ENCODE data around the gene KMT2D. TPM values are rescaled to one million over a fixed set of nuclear protein-coding genes. Genes with fewer than 3 reads are reported as not detected.

The KMT2D gene, protein sequence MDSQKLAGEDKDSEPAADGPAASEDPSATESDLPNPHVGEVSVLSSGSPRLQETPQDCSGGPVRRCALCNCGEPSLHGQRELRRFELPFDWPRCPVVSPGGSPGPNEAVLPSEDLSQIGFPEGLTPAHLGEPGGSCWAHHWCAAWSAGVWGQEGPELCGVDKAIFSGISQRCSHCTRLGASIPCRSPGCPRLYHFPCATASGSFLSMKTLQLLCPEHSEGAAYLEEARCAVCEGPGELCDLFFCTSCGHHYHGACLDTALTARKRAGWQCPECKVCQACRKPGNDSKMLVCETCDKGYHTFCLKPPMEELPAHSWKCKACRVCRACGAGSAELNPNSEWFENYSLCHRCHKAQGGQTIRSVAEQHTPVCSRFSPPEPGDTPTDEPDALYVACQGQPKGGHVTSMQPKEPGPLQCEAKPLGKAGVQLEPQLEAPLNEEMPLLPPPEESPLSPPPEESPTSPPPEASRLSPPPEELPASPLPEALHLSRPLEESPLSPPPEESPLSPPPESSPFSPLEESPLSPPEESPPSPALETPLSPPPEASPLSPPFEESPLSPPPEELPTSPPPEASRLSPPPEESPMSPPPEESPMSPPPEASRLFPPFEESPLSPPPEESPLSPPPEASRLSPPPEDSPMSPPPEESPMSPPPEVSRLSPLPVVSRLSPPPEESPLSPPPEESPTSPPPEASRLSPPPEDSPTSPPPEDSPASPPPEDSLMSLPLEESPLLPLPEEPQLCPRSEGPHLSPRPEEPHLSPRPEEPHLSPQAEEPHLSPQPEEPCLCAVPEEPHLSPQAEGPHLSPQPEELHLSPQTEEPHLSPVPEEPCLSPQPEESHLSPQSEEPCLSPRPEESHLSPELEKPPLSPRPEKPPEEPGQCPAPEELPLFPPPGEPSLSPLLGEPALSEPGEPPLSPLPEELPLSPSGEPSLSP (N-terminal part only)
- total RNA-seq = 38.8 TPM

DNA sequence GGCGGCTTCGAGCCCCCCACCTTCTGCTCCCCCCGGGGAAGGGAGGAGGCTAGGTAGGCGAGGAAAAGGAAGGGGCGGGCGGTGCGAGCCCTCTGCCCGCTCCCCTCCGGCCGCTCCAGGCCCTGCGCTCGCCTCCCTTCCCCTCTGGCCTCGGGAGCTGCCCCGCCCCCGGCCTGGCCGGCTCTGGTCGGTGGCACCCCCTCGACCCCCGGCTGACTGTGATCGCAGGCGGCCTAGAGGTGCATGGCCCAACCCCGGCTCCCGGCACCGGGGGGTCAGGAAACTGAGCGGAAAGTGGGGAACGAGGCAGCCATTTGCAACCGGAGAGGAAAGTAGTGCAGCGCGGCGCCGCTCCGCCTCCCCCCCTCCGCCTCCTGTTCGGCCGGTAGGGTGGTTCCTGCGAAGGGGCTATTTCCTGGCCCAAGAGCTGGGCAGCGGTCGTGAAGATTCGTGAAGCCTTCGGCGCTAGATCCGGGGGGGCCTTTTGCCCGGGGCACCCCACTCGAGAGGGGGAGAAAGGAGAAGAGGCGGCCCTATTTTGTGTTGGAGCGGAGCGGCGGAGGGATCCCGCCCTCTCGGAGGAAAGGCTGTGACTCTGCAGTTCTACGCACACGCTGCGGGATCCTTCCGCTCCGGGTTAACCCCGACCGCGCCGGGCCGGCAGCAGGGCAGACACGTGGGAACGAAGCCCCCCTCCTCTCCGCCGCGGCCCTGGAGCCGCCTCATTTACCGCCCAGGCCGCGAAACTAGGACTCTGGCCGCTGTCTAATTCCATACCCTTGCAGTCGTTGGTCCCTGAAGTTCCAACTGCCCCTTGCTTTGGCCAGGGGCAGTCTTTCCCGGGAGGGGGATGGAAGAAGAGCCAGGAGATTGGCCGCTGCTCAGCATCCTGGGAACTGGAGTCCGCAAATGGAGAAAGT lies at the start of gene KMT2D:
TSS of gene KMT2D (minus strand) at position 558 of the 920 bp plus-strand sequence. CDS start 5,470 bp downstream, outside the sequence.
- Histone ChIP-seq H3K27me3 (no peaks in the 10 kb centered on the region), H3K4me1 (peaks cover 48% of the 10 kb centered on the region), H3K4me3 (peak within 1 kb of the TSS; percentile 96 to 98), H3K27ac (peak within 1 kb of the TSS; percentile 96), H3K36me3 (no peaks in the 10 kb centered on the region), H3K9me3 (no peaks in the 10 kb centered on the region)
- no peak for DNase-seq (ENCODE audit: extremely low spot score in 2 of 2)
- TF ChIP-seq POLR2AphosphoS5 (IDR thresholded peaks at IDR 0.05; ENCODE audit: insufficient read depth in 1 of 2, low read depth in 1 of 2) (peak; percentile 94 to 96), POLR2A (IDR thresholded peaks at IDR 0.05) (no peak)
- TF ChIP-seq, protein P1, sequence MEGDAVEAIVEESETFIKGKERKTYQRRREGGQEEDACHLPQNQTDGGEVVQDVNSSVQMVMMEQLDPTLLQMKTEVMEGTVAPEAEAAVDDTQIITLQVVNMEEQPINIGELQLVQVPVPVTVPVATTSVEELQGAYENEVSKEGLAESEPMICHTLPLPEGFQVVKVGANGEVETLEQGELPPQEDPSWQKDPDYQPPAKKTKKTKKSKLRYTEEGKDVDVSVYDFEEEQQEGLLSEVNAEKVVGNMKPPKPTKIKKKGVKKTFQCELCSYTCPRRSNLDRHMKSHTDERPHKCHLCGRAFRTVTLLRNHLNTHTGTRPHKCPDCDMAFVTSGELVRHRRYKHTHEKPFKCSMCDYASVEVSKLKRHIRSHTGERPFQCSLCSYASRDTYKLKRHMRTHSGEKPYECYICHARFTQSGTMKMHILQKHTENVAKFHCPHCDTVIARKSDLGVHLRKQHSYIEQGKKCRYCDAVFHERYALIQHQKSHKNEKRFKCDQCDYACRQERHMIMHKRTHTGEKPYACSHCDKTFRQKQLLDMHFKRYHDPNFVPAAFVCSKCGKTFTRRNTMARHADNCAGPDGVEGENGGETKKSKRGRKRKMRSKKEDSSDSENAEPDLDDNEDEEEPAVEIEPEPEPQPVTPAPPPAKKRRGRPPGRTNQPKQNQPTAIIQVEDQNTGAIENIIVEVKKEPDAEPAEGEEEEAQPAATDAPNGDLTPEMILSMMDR (IDR thresholded peaks at IDR 0.05) = peak in 2 of 3 experiments; percentile 21 to 54
- intact Hi-C loops (cut with DNase I) = loop anchor here (10.0 kb wide), 1 partner anchor 64 kb away; no protein-coding TSS in a partner anchor

DNA sequence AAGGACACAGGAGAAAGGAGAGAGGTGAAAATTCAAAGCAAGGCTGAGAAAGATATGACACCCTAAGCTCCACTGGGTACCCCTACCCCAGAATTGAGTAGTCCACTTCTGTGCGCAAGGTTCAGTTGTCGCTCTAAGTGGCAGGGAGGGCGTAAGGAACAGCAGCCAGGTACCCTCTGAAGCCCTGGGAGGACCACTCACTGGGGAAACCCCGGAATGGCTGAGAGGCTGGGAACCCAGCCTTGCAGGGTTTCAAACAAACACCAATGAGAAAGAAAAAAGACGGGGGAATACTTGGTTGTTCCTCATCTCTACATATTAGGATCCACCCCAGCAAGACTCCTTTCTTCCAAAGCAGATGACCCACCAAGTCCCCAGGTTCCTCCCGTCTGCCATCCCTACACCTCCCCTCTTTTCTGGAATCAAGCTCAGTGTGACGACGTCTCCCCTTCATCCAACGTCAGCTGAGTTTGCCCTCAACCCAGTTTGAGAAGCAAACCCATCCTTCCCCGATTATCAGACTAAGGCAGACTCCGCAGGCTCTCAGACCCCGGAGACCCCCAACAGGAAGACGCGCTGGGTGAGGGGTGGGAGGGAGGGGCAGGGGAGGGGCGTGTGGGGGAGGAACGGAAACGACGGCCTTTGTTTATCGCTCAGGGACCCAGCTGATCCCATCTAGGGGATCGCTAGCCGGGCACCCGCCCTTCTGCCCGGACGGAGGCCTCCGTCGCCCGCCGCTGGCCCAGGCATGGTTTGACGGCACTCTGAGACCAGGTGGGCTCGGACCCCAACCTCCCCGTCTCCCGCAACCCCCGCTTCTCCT lies 49.3 kb upstream of the KMT2D start:
- Histone ChIP-seq H3K4me1 (peaks cover 58% of the 10 kb centered on the region), H3K4me3 (peak overlapping the region; percentile 91 to 92), H3K27me3 (no peaks in the 10 kb centered on the region), H3K27ac (peak overlapping the region; percentile 98), H3K9me3 (no peaks in the 10 kb centered on the region), H3K36me3 (peaks cover 0 to 2% of the 10 kb centered on the region in 2 donors)
- DNase-seq (ENCODE audit: extremely low spot score in 2 of 2) = no peak
- TF ChIP-seq, protein P1 (IDR thresholded peaks at IDR 0.05) = no peak
- TF ChIP-seq POLR2AphosphoS5 (IDR thresholded peaks at IDR 0.05; ENCODE audit: insufficient read depth in 1 of 2, low read depth in 1 of 2) = no peak
- no peak for TF ChIP-seq POLR2A (IDR thresholded peaks at IDR 0.05)
- intact Hi-C loops (cut with DNase I) = no loop called here

DNA sequence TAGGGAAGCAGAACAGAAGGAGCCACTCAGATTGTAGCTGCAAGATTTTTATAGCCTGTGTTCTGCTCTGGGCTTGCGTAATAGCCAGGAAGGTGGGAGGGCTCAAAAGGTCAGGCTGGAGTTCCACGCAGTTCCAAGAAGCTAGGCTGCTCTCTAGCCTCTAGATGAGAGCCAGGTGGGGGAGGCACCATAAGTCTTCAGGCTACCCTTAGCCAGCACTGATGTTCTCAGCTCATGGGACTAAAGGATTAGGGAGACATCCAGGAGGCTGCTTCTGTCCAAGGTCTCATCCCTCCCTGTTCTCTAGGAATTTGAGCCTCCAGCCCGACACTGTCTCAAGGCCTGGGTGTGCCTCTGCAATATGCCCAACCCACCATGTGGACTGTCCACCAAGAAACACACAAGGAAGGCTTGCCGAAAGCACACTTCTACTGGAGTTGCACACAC lies 48.4 kb upstream of the KMT2D start:
- Histone ChIP-seq H3K36me3 (peaks cover 0 to 11% of the 10 kb centered on the region in 2 donors), H3K27me3 (no peaks in the 10 kb centered on the region), H3K4me1 (peaks cover 63% of the 10 kb centered on the region), H3K4me3 (peak overlapping the region; percentile 91 to 92), H3K27ac (peak overlapping the region; percentile 98), H3K9me3 (no peaks in the 10 kb centered on the region)
- intact Hi-C loops (cut with DNase I) = no loop called here
- DNase-seq (ENCODE audit: extremely low spot score in 2 of 2) = peak in 1 of 2 donors; percentile 96
- TF ChIP-seq POLR2AphosphoS5 (IDR thresholded peaks at IDR 0.05; ENCODE audit: insufficient read depth in 1 of 2, low read depth in 1 of 2) (peak; percentile 43 to 81), POLR2A (IDR thresholded peaks at IDR 0.05) (no peak)
- TF ChIP-seq, protein P1 (IDR thresholded peaks at IDR 0.05) = no peak
